ENCODE results near the gene CPSF7. TPM values are rescaled to one million over a fixed set of nuclear protein-coding genes. Genes with fewer than 3 reads are reported as not detected.
"Not testable (repeated sequence)": the region's sequence is repeated elsewhere in the genome, so short reads cannot be mapped to it uniquely, and the experiment has no call there.

CPSF7 gene
- total and polyA plus RNA-seq, 4 donors: 12.5 to 23.7 (median 22.2) TPM

DNA sequence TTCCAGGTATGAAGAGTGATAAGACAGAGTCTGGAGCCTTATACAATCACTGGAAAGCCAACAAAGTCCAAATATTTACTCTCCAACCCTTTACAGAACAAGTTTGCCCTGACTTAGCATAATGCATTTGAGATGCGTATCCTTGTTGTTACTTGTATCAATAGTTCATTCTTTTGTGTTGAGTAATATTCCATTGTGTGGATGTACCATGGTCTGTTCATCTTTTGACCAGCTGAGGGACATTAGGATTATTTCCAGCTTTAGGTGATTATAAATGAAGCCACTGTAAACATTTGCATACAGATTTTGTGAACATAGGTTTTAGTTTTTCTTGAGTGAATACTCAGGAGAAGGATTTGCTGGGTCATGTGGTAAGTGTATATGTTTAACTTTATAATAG, 9.8 kb upstream of the CPSF7 start:
- Histone ChIP-seq H3K9me3 (ENCODE audit: control insufficient read depth in 4 of 4, low read length in 3 of 4) (no peaks in the 10 kb centered on the region), H3K36me3 (ENCODE audit: control insufficient read depth in 4 of 4, insufficient read depth in 3 of 4, low read depth in 1 of 4, low read length in 3 of 4) (peaks cover 12 to 38% (median 31%) of the 10 kb centered on the region in 4 donors), H3K9ac (ENCODE audit: low read depth in 1 of 2, low read length in 2 of 2) (no peak overlapping the region), H3K27ac (ENCODE audit: low read depth in 1 of 2, low read length in 2 of 2) (no peak overlapping the region), H3K4me1 (ENCODE audit: control insufficient read depth in 4 of 4, insufficient read depth in 4 of 4, low read length in 3 of 4) (peaks cover 0 to 4% (median 3%) of the 10 kb centered on the region in 4 donors), H3K27me3 (ENCODE audit: control insufficient read depth in 4 of 4, insufficient read depth in 4 of 4, low read length in 3 of 4) (no peaks in the 10 kb centered on the region), H3K4me3 (ENCODE audit: low read depth in 1 of 3, low read length in 3 of 3) (no peak overlapping the region)
- 96% methylated on average over 1 of the region's 1 CpG for WGBS
- DNase-seq (ENCODE audit: low spot score): no peak
- no peak for TF ChIP-seq HNF4G (IDR thresholded peaks at IDR 0.05)
- no peak for TF ChIP-seq FOXA2 (IDR thresholded peaks at IDR 0.05)
- TF ChIP-seq TAF1 (conservative IDR thresholded peaks at IDR 0.05): no peak
- TF ChIP-seq, protein P1, sequence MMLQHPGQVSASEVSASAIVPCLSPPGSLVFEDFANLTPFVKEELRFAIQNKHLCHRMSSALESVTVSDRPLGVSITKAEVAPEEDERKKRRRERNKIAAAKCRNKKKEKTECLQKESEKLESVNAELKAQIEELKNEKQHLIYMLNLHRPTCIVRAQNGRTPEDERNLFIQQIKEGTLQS (IDR thresholded peaks at IDR 0.05): no peak
- TF ChIP-seq RXRA (IDR thresholded peaks at IDR 0.05): no peak
- TF ChIP-seq, protein P2, sequence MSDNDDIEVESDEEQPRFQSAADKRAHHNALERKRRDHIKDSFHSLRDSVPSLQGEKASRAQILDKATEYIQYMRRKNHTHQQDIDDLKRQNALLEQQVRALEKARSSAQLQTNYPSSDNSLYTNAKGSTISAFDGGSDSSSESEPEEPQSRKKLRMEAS (IDR thresholded peaks at IDR 0.05): no peak
- TF ChIP-seq FOXA1 (IDR thresholded peaks at IDR 0.05): no peak
- TF ChIP-seq YY1 (IDR thresholded peaks at IDR 0.05): no peak

DNA sequence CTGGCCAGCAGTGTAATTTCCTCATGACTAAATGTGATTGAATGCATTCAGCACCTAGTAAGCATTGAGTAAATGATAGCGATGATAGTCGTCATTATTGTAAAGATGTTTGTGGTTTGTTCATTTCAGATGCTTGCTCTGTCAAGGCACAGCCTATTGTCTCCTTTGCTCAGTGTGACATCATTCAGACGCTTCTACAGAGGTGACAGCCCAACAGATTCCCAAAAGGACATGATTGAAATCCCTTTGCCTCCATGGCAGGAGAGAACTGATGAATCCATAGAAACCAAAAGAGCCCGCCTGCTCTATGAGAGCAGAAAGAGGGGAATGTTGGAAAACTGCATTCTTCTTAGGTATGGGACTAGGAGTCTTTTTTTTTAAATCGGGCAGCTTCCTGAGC, 7.7 kb upstream of the CPSF7 start:
- DNase-seq (ENCODE audit: low spot score): no peak
- 96% methylated on average over 5 of the region's 5 CpGs for WGBS
- Histone ChIP-seq H3K36me3 (ENCODE audit: control insufficient read depth in 4 of 4, insufficient read depth in 3 of 4, low read depth in 1 of 4, low read length in 3 of 4) (peaks cover 9 to 35% (median 30%) of the 10 kb centered on the region in 4 donors), H3K9me3 (ENCODE audit: control insufficient read depth in 4 of 4, low read length in 3 of 4) (no peaks in the 10 kb centered on the region), H3K9ac (ENCODE audit: low read depth in 1 of 2, low read length in 2 of 2) (no peak overlapping the region), H3K27me3 (ENCODE audit: control insufficient read depth in 4 of 4, insufficient read depth in 4 of 4, low read length in 3 of 4) (no peaks in the 10 kb centered on the region), H3K4me1 (ENCODE audit: control insufficient read depth in 4 of 4, insufficient read depth in 4 of 4, low read length in 3 of 4) (peaks cover 0 to 4% (median 3%) of the 10 kb centered on the region in 4 donors), H3K4me3 (ENCODE audit: low read depth in 1 of 3, low read length in 3 of 3) (no peak overlapping the region), H3K27ac (ENCODE audit: low read depth in 1 of 2, low read length in 2 of 2) (no peak overlapping the region)
- TF ChIP-seq HNF4A (conservative IDR thresholded peaks at IDR 0.05) (no peak), TAF1 (conservative IDR thresholded peaks at IDR 0.05) (no peak), YY1 (IDR thresholded peaks at IDR 0.05) (no peak), RXRA (IDR thresholded peaks at IDR 0.05) (no peak), FOXA1 (IDR thresholded peaks at IDR 0.05) (no peak), NR2F2 (IDR thresholded peaks at IDR 0.05) (no peak), GABPA (IDR thresholded peaks at IDR 0.05 in 1 of 2, conservative IDR thresholded peaks at IDR 0.05 in 1 of 2) (no peak), JUND (IDR thresholded peaks at IDR 0.05) (no peak), RAD21 (IDR thresholded peaks at IDR 0.05) (no peak), SP1 (IDR thresholded peaks at IDR 0.05) (no peak), HNF4G (IDR thresholded peaks at IDR 0.05) (no peak)
- TF ChIP-seq, protein P3, sequence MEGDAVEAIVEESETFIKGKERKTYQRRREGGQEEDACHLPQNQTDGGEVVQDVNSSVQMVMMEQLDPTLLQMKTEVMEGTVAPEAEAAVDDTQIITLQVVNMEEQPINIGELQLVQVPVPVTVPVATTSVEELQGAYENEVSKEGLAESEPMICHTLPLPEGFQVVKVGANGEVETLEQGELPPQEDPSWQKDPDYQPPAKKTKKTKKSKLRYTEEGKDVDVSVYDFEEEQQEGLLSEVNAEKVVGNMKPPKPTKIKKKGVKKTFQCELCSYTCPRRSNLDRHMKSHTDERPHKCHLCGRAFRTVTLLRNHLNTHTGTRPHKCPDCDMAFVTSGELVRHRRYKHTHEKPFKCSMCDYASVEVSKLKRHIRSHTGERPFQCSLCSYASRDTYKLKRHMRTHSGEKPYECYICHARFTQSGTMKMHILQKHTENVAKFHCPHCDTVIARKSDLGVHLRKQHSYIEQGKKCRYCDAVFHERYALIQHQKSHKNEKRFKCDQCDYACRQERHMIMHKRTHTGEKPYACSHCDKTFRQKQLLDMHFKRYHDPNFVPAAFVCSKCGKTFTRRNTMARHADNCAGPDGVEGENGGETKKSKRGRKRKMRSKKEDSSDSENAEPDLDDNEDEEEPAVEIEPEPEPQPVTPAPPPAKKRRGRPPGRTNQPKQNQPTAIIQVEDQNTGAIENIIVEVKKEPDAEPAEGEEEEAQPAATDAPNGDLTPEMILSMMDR (IDR thresholded peaks at IDR 0.05; ENCODE audit: low read depth, low read length, missing input control): no peak
- TF ChIP-seq, protein P4, sequence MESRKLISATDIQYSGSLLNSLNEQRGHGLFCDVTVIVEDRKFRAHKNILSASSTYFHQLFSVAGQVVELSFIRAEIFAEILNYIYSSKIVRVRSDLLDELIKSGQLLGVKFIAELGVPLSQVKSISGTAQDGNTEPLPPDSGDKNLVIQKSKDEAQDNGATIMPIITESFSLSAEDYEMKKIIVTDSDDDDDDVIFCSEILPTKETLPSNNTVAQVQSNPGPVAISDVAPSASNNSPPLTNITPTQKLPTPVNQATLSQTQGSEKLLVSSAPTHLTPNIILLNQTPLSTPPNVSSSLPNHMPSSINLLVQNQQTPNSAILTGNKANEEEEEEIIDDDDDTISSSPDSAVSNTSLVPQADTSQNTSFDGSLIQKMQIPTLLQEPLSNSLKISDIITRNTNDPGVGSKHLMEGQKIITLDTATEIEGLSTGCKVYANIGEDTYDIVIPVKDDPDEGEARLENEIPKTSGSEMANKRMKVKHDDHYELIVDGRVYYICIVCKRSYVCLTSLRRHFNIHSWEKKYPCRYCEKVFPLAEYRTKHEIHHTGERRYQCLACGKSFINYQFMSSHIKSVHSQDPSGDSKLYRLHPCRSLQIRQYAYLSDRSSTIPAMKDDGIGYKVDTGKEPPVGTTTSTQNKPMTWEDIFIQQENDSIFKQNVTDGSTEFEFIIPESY (IDR thresholded peaks at IDR 0.05): no peak
- TF ChIP-seq, protein P5, sequence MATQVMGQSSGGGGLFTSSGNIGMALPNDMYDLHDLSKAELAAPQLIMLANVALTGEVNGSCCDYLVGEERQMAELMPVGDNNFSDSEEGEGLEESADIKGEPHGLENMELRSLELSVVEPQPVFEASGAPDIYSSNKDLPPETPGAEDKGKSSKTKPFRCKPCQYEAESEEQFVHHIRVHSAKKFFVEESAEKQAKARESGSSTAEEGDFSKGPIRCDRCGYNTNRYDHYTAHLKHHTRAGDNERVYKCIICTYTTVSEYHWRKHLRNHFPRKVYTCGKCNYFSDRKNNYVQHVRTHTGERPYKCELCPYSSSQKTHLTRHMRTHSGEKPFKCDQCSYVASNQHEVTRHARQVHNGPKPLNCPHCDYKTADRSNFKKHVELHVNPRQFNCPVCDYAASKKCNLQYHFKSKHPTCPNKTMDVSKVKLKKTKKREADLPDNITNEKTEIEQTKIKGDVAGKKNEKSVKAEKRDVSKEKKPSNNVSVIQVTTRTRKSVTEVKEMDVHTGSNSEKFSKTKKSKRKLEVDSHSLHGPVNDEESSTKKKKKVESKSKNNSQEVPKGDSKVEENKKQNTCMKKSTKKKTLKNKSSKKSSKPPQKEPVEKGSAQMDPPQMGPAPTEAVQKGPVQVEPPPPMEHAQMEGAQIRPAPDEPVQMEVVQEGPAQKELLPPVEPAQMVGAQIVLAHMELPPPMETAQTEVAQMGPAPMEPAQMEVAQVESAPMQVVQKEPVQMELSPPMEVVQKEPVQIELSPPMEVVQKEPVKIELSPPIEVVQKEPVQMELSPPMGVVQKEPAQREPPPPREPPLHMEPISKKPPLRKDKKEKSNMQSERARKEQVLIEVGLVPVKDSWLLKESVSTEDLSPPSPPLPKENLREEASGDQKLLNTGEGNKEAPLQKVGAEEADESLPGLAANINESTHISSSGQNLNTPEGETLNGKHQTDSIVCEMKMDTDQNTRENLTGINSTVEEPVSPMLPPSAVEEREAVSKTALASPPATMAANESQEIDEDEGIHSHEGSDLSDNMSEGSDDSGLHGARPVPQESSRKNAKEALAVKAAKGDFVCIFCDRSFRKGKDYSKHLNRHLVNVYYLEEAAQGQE (IDR thresholded peaks at IDR 0.05): no peak
- TF ChIP-seq, protein P1 (IDR thresholded peaks at IDR 0.05): no peak

DNA sequence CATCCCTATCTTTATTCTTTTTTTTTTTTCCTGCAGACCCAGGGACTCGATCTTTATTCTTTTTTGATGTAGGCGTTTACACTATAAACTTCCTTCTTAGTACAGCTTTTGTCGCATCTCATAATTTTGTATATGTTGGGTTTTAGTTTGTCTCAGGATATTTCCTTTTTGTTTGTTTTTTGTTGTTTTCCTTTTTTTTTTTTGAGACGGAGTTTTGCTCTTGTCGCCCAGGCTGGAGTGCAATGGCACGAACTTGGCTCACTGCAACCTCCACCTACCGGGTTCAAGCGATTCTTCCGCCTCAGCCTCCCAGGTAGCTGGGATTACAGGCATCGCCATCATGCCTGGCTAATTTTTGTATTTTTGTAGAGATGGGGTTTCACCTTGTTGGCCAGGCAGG, 1.1 kb upstream of the CPSF7 start:
- not testable (repeated sequence) for DNase-seq (ENCODE audit: low spot score); H3K27ac ChIP-seq (ENCODE audit: low read depth in 1 of 2, low read length in 2 of 2); H3K9me3 ChIP-seq (ENCODE audit: control insufficient read depth in 4 of 4, low read length in 3 of 4); H3K27me3 ChIP-seq (ENCODE audit: control insufficient read depth in 4 of 4, insufficient read depth in 4 of 4, low read length in 3 of 4)
- Histone ChIP-seq H3K4me1 (ENCODE audit: control insufficient read depth in 4 of 4, insufficient read depth in 4 of 4, low read length in 3 of 4) (peaks cover 5 to 29% (median 20%) of the 10 kb centered on the region in 4 donors), H3K36me3 (ENCODE audit: control insufficient read depth in 4 of 4, insufficient read depth in 3 of 4, low read depth in 1 of 4, low read length in 3 of 4) (peaks cover 4 to 24% (median 10%) of the 10 kb centered on the region in 4 donors), H3K9ac (ENCODE audit: low read depth in 1 of 2, low read length in 2 of 2) (peak overlapping the region; percentile 90 to 96), H3K4me3 (ENCODE audit: low read depth in 1 of 3, low read length in 3 of 3) (peak overlapping the region in 2 of 3 donors; percentile 93 to 99)
- WGBS: 68% methylated on average over 10 of the region's 10 CpGs

Data from liver (tissue), 9 donors.